Activated CD4-positive, alpha-beta T cell treated with anti-CD3 and anti-CD28 coated beads for 1 hour (primary cell): ENCODE results near the gene IKZF2.

Source experiments
- DNase-seq: peaks from one replicate; pipeline ENCODE4 v3.0.0-alpha.2; 2020

The IKZF2 gene

DNA sequence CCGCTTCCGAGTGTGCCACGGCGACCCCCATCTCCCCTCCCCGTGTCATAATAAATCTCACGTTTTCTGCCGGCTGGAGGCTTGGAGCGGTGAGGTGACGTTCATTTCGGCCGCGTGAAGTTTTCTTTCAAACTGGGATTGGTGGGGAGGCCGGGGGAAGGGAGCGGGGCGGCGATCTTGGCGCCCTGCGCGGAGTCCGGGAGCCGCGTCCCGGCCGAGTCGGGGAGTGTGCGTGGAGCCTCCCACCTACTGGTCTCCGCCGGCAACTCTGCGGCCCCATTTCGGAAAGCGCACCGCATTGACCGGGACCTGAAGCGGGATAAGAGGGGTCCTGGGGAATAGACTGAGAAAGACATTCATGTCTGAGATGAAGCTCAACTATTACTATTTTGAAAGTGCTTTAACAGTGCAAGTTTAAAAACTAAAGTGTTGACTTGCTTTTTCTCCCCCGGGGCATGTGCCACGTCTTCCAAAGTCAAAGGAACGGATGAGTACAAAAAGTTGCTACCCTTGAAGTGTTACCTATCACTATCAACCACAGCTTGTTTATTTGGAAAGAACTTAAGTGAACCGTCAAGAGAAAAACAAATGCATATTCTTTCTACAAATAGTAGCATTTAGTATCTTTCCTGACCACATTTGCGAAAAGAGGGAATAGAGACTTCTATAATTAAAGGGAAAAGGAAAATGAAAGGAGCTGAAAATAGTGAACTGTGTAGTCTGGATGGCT is 818 bp upstream of the IKZF2 start:
- DNase-seq, result no peak

DNA sequence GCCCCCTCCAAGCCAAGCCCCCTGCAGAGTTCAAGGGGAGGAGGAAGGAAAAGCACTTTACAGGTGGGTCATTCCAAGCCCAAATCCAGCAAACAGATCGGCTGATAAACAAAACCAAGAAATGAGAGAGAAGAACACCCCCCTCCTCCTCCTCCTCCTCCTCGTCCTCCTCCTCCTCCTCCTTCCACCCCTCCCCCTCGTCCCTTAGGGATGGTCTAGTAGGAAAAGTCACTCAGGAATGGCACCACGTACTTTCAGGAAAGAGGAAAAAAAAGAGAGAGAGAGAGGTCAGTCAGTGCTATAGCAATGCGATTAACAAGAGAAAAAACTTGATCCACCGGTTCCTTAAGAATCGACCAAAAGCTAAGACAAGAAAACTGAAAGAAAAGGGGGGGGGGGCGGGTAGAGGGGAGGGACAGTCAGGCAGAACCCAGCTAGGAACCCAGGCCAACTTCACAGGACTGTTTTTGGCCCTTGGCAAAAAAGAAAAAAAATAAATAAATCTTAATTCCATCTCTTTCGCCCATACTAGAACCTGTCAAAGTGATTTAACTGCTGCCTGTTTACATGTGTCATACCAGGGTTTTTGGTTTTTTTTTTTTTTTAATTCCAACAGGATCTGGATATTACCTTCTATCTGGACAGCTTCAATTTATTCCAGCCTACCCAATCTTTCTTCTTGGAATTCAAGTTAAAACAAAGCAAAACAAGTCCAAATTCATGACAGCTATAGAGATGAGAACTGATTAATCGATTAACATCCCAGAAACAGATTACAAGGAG is 906 bp downstream of the IKZF2 start:
- DNase-seq, result no peak

DNA sequence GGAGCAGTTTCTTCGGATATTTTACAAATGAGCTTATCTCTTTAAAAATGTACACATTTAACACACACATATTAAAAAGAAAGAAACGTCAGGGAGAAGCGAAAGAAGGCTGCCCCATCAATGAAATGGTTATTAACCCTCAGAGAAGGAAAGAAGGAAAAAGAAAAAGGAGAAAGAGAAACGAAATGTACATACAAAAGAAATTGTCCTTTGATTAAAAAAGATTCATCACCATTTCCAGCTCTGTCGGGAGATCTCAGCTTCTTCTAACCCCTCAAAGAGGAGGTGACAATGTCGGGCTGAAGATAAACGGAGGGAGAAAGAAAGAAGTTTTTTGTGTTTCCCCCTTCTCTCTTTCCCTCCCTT is 1.5 kb downstream of the IKZF2 start:
- no peak for DNase-seq

DNA sequence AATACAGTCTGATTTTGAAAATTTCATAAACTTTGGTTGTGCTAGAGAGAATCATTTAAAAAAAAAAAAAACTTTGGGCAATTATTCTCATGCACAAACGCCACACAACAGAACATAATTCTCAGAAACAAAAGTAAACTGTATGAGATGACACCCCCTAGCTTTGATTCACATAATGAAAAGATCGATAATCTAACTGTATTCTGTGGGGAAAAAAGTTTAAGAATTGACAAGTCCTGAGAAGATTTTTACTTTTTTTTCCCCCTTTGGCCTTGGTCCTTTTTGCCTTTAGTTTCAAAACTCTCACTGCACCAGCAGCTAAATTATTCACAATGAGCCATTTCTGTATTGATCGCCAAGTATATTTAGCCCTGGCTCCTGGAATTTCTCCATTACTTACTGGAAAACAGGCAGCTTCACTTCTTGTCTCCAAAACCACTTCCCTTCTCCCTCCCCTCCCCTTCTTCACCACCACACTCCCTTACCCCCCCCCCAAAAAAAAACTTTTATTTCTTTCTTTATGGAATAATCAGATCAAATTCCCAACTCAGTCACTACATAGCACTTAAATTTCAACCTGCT is 2.0 kb downstream of the IKZF2 start:
- DNase-seq, result no peak

DNA sequence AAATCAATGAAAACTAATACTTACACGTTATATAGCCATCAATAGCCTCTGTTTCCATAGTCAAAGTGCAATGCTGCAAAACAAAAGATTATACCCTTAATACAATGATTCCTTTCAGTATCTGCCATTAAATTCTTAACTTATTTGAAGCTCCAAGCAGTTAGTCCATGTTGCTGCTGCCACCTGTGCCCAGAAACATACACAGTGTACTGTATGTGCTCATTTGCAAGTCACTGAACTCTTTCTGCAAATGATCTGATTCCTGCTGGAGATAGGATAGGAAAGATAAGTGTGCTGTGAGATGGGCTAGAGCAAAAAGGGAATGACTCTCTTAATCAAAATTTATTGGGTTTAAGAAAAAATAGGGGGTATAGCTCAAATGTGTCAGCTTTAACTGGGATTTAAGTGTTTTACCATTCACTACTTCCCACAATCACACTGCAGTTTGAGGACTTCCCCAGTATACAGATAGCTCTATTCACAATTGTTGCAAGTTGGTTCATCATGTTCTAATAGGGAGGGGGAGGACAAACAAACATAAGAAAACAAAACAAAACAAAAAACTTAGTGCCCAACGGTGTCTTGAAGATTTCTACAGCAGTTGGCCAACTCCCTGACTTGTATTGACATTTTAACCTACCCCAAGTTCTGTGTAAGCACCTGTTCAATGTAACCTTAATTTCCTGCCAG is 2.7 kb downstream of the IKZF2 start:
- DNase-seq, result no peak

DNA sequence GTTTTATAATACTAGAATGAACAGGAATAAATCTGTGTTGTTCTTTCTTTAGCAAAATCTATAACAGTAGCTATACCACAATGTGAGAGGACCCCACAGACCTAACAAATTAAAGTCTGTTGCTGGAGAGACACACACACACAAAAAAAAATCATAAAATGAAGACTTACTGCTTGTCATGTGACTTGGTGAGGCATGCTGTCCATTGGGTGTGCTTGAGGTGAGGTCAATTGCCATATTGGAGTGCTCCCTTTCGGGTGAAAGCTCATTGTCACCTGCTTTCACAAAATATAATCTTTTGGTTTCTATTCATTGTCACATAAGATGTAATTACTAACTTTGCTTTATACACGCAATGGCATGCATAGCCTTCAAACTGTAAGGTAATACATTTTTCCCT is 3.9 kb downstream of the IKZF2 start:
- no peak for DNase-seq

DNA sequence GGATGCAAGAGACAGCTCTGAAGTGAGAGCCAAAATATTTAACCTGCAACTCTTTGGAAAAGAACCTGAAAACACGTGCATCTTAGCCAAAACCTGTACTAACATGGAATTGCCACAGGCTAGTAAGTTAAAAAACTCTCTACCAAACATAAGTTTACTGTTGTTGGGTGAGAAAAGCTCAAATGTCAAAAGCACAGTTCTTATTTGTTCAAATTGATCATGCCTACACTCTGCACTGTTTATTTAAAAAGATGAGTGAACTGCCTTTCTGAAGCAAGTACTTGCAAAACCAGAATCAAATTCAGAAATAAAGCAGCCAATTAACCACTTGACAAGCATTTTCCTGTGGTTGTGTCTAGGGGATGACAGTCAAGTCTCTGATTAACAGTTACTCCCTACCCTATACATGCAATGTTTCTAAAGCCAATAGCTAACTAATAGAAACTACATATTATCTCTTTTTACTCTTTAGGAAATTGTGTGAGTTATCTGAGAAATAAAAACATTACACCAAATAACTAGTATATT is 5.6 kb downstream of the IKZF2 start:
- no peak for DNase-seq

DNA sequence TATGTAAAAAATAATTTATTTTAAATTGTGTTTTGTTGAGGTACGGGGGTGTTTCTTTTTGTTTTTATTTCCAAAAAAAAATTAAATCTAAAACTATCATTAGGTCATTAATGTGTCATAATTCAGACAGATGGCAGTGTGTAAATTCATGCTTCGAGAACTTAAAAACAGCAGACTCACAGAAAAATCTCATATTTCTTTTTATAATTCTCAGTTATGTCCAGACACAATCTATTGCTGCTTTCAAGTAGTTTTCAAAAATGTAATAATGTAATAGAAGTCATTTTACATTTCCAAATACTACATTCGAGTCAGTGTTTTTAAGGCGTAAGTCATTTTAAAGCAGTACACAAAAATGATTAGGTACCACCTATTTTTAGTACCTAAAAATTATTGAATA is 14.3 kb downstream of the IKZF2 start:
- DNase-seq, result no peak

DNA sequence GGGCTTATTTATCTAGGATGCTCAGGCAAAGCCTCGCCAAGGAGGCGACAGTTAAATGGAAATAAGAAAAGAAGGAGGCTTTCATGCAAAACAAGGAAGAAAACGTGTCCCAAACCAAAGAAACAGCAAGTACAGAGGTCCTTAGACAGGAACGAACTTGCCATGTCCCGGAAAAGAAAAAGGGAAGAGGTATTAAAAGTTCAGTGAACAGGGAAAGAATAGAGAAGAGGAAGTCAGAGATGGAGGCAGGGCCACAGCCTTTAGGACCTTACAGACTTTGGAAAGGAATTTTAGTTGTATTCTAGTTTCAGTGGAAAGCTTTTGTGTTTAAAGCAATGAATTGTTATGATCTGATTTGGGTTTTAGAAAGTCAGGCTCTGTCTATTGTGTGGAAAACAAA is 22.1 kb downstream of the IKZF2 start:
- DNase-seq, result no peak

DNA sequence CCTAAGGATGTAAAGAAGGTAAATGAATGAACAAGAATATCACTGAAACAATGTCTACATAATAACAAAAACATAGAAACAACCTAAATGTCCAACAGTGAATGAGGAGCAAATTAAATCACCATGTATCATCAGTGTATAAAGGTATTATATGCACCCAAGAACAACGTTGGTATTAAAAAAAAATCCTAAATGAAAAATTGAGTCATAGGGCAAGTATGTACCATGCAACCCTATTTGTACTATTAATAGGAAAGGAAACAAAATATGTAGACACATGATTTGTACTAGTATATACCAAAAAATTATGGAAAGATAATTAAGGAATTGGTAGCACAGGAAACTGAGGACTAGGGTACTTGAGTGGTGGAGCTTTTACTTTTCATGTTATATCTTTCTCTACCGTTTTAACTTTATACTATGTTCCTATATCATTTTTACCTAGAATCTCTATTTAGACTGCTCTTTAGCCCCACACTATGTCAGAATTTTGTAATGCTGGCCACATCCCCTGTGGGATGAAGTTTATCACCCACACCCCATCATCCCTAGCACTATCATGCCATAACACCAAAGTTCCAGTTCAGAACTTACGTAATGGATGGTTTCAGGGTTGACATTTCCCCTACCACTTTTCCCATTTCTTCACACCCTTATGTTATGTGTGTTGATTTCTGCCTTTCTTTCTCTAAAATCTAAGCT is 25.6 kb downstream of the IKZF2 start:
- no peak for DNase-seq

DNA sequence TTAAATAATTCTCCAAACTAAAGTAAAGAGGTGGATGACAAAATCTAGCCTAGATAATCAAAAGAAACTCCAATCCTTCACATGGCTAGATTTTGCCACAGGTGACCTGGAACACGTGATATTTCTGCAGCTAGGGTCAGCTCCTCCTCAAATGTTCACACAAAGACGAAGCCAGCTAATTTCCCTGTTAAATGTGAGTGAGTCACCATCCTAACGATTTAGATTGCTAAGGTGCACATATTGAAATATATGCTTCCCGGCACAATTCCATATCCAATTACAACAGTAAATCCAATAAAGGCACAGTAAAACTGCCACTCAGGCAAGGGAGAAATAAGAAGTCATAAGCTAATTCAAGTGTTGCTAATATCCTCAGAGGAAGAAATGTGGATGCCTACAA is 28.7 kb downstream of the IKZF2 start:
- no peak for DNase-seq

DNA sequence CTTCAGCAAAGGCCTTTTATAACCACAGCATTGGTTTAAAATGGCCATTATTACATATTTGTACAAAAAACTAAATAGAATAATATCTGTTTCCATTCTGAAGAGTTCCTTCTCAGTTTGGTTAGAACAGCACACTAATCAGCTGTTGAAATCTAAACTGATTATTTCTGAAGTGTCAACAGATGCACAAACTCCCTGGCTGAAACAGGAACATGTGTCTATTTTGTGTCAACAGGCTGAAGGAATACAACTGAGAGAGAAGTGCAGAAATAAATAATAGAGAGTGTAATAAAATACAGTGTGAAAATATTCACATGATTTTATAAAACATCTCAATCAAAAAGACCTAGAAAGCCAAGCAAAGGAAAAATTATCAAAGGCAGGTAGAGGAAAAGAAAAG is 29.7 kb downstream of the IKZF2 start:
- DNase-seq, result no peak

DNA sequence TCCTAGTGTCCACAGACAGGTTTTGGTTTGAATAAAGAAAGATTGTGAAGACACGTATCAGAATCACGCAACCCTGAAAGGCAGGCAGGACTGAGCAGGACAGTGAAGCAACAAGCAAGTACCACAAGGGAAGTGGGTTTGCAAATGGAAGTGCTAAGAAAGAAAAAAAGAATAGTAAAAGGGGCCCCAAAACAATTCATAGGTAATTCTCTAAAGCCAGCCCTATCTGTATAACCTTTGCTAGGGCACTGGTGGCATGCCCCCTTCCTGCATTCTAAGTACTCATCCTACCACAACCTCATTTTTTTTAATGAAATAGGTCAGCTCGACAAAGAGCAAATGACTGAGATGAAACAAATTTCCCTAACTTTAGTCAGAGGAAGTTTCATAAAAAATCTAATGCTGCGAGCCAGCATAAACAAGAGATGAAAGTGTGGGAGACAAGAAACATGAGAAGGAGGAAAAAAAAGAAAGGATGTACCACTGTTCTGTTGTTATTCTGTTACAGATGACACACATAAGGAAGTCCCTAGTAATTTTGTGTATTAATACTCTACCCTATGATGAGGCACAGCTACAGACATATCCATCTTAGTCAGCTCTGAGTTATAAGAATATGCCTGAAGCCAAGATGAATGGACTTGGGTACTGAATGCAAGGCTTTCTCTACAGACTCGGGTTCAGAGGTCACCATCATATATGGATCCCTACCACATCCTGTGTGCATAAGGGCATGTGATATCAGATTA is 32.2 kb downstream of the IKZF2 start:
- DNase-seq, result no peak

DNA sequence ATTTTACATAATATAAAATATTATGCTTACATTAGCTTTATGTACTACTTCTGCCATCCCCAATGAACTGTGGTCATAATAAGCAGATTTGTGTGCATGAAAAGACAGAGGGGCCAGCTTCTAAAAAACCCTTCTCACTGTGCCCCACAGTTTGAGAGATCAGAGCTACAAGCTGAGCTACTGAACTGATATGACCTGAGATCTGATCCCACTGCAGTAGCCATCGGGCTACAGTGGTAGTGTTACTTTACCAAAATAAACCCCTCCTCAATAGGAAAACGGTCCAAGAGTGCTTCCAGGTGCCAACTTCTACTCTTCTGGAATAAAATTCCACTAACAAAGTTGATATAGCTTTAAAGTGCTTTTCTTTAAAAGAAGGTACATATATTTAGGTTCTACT is 43.1 kb downstream of the IKZF2 start:
- DNase-seq, result no peak

DNA sequence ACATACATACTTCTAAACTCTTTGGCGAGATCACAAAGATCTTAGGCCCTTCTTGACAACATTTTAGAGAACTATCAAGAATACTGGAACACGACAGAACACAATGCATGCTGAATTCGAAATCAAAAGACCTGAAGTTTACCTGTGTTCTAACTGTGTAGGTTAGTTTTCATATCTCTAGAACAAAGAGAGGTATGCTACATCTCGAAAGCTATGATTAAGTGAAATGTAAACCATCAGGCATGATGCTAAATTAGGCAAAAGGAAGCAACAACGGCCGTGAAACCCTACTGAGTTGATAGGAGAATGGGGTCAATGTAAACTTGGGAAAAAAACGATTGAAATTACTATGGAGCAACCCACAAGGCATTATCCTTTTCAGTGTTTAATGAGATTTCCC is 43.7 kb downstream of the IKZF2 start:
- no peak for DNase-seq

DNA sequence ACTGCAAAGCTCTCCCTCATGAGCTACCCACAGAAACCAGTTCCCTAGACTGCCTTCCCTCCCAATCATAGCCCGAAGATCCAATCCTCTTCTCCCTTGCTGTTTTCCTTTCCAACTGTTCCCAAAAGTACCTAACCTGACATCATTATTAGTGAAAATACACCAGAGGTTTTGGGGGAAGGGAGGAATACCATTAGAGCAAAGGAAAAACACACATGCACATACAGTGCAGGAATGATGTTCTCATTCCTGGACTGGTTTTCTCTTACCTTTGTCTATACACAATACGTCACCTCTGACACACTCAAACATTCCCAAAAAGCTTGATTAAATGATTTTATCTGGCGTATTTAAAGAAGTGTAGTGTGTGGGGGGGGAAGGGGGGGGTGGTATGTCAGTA is 46.2 kb downstream of the IKZF2 start:
- DNase-seq, result no peak

DNA sequence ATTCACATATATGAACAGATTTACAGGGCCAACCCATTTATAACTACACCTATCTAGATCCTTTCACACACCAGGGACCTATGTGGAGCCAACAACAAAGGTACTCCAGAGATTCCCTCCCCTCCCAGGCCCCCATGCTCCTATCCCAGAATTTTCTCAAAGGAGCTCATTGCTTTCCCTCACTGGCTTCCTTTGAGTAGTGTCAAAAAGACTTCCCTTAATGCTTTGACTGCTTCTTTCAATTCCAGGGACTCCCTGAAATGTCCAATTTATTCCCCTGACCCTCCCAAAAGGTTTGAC is 46.6 kb downstream of the IKZF2 start:
- no peak for DNase-seq

DNA sequence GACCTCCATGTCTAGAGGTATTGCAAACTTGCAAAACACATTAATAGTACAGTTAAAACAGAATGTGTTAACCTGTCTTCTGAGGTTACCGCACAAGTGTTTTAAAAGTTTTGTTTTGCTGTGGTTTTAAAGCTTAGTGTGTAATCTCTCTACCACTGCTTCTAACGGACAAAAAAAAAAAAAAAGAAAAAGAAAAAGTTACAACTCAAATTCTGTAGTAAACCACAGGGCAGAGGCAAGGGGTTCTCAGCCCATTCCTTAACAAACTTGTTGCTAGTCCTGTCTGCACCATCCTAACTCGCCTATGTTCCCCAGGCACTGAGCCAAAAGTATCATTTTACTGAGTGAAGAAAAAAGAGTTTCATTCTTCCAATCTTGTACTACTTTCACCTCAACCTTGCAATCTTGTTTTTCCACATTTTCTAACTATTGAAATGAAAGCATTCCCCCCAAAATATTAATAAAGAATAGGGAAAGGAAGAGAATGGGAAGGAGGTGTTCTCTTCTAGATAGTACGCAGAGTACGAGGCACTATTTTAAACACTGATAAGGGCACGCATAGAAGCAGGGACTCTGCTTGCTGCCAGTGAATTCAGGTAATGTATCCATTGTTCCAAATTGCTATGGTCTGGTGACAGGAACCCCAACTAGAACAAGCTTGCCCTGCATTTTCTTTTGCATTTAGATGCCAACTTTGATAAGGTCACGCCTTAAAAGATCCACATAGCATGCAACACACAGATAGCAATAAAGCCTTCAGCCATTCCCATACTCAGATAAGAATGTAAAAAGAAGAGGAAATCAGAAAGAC is 47.1 kb downstream of the IKZF2 start:
- DNase-seq, result no peak

DNA sequence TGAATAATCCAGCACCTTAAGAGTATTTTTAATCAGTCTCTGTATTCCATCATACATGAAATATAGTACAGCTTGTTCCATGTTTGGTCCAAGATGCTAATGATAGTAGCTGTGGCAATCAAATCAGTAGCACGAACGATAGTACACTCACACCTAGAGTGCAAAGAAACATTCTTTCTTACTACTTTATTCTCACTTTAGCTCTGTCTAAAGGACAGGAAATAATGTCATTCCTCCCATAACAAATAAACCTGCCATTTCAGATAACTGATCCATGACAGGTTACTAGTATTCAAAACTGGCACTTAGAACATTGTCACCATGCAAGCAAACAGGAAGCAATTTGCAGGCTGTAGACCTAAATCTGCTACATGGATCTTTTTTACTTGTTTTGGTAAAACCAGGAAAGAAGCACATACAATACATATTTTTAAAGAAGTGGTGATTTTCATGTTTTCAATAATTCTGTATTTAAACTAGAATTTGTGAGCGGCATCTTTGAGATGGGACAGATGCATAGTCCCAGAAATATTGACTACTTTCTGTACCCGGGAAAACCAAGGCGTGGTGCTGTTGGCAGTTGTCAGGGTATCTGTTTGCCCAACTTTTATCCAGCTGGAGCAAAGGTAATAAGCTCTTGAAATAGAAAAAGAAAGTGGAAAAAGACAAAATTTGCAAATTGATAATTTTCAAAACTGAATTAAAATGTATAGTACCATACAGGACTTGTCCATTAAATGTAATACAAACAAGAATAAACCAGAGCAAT is 49.5 kb downstream of the IKZF2 start:
- no peak for DNase-seq

DNA sequence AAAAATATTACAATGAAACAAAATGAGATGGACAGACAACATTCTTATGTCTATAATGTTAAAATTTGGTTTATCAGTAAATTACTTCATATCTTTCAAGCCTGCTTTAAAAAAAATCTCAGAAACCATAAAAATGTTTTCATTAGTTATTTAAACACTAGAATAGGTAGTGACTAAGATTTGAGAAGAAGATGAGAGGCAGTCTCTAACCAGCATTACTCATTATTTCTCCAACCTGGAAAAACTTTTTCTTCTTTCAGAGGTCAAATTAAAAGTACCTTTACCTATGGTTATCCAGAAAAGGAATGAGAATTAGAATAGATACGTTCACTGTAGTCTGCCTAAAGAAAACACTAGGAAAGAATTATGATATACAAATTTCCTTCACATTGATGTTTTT is 50.3 kb downstream of the IKZF2 start:
- no peak for DNase-seq

DNA sequence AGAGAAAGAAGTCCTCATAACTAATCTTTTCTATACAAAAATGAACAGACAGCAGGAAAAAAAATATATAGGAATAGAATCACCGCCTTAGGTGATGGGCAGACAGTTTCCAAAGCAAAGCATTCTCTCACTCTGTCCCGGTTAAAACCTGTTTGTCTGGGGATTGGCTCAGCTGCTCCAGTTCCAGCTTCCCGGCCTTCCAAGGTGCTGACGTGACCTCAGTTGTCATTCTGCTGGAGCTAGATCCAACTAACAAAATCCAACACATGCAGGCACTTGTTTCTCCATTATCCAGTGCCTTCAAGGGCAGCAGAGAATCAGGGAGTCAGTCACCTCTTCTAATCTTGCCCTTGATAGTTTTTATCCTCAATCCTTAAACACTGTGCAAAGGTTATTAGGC is 52.8 kb downstream of the IKZF2 start:
- DNase-seq, result no peak
